Fibroblast of lung (primary cell): ENCODE results near the gene NEB. TPM values are rescaled to one million over a fixed set of nuclear protein-coding genes. Genes with fewer than 3 reads are reported as not detected.

Source experiments
- DNase-seq, 2 donors: peaks; one replicate each; pipeline versions ENCODE4 v3.0.0 to v3.0.0-alpha.2; 2010; ENCODE audit warnings: low read depth in 2 of 2
- H2AFZ ChIP-seq: 2 replicates; pipeline ENCODE4 v1.5.1; 2012; ENCODE audit warnings: low read length, control low read depth, inconsistent platforms
- H3K27ac ChIP-seq: 2 replicates; pipeline ENCODE4 v1.5.1; 2011; ENCODE audit warnings: low read length, control low read depth; ENCODE audit not compliant: insufficient read depth
- H3K27me3 ChIP-seq: 2 replicates; pipeline ENCODE4 v1.5.1; 2011; ENCODE audit warnings: mild to moderate bottlenecking, low read length; ENCODE audit not compliant: control insufficient read depth, insufficient read depth
- H3K36me3 ChIP-seq: 2 replicates; pipeline ENCODE4 v1.5.1; 2011; ENCODE audit warnings: low read length; ENCODE audit not compliant: control insufficient read depth, insufficient read depth
- H3K4me1 ChIP-seq: 2 replicates; pipeline ENCODE4 v1.5.1; 2011; ENCODE audit warnings: low read length; ENCODE audit not compliant: control insufficient read depth, insufficient read depth; ENCODE audit errors: extremely low read depth
- H3K4me2 ChIP-seq: 2 replicates; pipeline ENCODE4 v1.5.1; 2011; ENCODE audit warnings: low read length, control low read depth; ENCODE audit not compliant: insufficient read depth; ENCODE audit errors: extremely low read depth
- H3K4me3 ChIP-seq, 4 experiments: fragments of 200-600 bp in 1 of 4; sonication (generic) in 1 of 4; replicated peaks in 1 of 4; 2 replicates each; pipeline ENCODE4 v1.5.1; 2011 to 2016; ENCODE audit warnings: low read length in 4 of 4, low read depth in 3 of 4, mild to moderate bottlenecking in 3 of 4, control low read depth in 2 of 4, inconsistent platforms in 1 of 4, mixed read lengths in 1 of 4; ENCODE audit not compliant: insufficient read depth in 1 of 4; ENCODE audit errors: control extremely low read depth in 1 of 4
- H3K79me2 ChIP-seq: 2 replicates; pipeline ENCODE4 v1.5.1; 2012; ENCODE audit warnings: mild to moderate bottlenecking, low read length, inconsistent platforms; ENCODE audit not compliant: control insufficient read depth, insufficient read depth
- H3K9ac ChIP-seq: 2 replicates; pipeline ENCODE4 v1.5.1; 2011; ENCODE audit warnings: mild to moderate bottlenecking, low read length, control low read depth; ENCODE audit not compliant: insufficient read depth
- H3K9me3 ChIP-seq: 2 replicates; pipeline ENCODE4 v1.5.1; 2012; ENCODE audit warnings: low read depth, low read length; ENCODE audit not compliant: control insufficient read depth, insufficient read depth
- H4K20me1 ChIP-seq: 2 replicates; pipeline ENCODE4 v1.5.1; 2011; ENCODE audit warnings: low read length; ENCODE audit not compliant: control insufficient read depth, insufficient read depth; ENCODE audit errors: extremely low read depth
- EZH2 ChIP-seq: IDR thresholded peaks from 2 replicates; pipeline ENCODE4 v1.5.1; 2012; ENCODE audit warnings: low read length, control low read depth, mild to moderate bottlenecking; ENCODE audit errors: missing control alignments
- polyA plus RNA-seq, 2 donors: library from polyadenylated mRNA; depleted of rRNA in 1 of 2; stranded (reverse) in 1 of 2; unstranded in 1 of 2; fragments of >200 nt; gene quantifications; 2 replicates each; pipeline ENCODE4 v1.2.1, GENCODE V29; 2011 to 2012; ENCODE audit warnings: missing spikeins in 1 of 2
- total RNA-seq: library from RNA; depleted of rRNA; stranded (reverse); fragments of >200 nt; gene quantifications from 2 replicates; pipeline ENCODE4 v1.2.1, GENCODE V29; 2014
- TF ChIP-seq, protein P1 (sequence below), 2 donors: IDR thresholded peaks in 1 of 2; conservative IDR thresholded peaks in 1 of 2; 1 replicate in 1 of 2; 2 replicates in 1 of 2; pipeline ENCODE4 v1.5.1; 2011 to 2012; ENCODE audit warnings: low read length in 2 of 2, control low read depth in 1 of 2, inconsistent platforms in 1 of 2, low read depth in 1 of 2, mild to moderate bottlenecking in 1 of 2

The NEB gene
- total and polyA plus RNA-seq, 2 donors (not counting 1 experiment from before 2014, with no cell fraction given) = 0.17 to 0.26 TPM

DNA sequence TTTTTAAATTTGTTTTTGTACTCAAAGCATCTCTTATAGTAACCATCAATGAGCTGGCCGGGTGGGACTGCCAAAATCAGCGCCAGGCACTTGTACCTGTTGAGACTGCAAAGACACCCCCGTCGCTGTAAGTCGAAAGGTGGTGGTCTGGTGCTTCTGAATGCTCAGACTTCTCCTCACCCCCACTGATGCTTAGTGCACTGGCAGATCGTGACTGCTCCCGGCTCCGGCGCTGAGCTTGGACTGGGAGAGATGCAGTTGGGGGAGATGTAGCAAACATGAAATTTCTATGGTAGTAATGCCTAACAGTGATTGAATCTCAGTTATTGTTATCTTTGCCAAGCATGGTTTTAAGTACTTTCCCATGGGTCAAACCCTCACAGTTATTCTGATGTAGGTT, 244.0 kb downstream of the NEB start:
- Histone ChIP-seq H3K4me2 (no peak overlapping the region), H3K27me3 (no peaks in the 10 kb centered on the region), H3K4me1 (no peaks in the 10 kb centered on the region), H3K27ac (no peak overlapping the region), H3K36me3 (no peaks in the 10 kb centered on the region), H3K9ac (no peak overlapping the region), H3K4me3 (no peak overlapping the region), H2AFZ (no peak overlapping the region), H3K9me3 (no peaks in the 10 kb centered on the region), H4K20me1 (no peaks in the 10 kb centered on the region), H3K79me2 (no peaks in the 10 kb centered on the region)
- DNase-seq = no peak
- no peak for TF ChIP-seq EZH2
- TF ChIP-seq, protein P1, sequence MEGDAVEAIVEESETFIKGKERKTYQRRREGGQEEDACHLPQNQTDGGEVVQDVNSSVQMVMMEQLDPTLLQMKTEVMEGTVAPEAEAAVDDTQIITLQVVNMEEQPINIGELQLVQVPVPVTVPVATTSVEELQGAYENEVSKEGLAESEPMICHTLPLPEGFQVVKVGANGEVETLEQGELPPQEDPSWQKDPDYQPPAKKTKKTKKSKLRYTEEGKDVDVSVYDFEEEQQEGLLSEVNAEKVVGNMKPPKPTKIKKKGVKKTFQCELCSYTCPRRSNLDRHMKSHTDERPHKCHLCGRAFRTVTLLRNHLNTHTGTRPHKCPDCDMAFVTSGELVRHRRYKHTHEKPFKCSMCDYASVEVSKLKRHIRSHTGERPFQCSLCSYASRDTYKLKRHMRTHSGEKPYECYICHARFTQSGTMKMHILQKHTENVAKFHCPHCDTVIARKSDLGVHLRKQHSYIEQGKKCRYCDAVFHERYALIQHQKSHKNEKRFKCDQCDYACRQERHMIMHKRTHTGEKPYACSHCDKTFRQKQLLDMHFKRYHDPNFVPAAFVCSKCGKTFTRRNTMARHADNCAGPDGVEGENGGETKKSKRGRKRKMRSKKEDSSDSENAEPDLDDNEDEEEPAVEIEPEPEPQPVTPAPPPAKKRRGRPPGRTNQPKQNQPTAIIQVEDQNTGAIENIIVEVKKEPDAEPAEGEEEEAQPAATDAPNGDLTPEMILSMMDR (conservative IDR thresholded peaks at IDR 0.05 in 1 of 2, IDR thresholded peaks at IDR 0.05 in 1 of 2; ENCODE audit: low read depth in 1 of 2, low read length in 2 of 2) = no peak

DNA sequence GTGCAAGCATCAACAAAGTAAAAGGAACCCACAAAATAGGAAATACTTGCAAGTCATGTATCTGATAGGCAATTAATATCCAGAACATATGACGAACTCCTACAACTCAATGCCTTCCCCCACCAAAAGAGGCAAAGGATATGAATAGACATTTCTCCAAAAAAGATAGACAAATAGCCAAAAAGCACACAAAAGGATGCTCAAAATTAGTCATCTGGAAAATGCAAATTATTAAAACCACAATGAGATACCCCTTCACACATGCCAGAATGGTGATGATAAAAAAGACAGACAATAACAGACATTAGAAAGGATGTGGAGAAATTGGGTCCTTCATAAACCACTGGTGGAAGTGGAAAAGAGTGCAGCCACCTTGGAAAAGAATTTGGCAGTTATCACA, 248.2 kb downstream of the NEB start:
- no peak for DNase-seq
- Histone ChIP-seq H3K9ac (no peak overlapping the region), H3K9me3 (no peaks in the 10 kb centered on the region), H4K20me1 (no peaks in the 10 kb centered on the region), H3K4me3 (no peak overlapping the region), H3K4me1 (no peaks in the 10 kb centered on the region), H3K4me2 (no peak overlapping the region), H3K27ac (no peak overlapping the region), H3K79me2 (no peaks in the 10 kb centered on the region), H2AFZ (no peak overlapping the region), H3K36me3 (peaks cover 2% of the 10 kb centered on the region), H3K27me3 (no peaks in the 10 kb centered on the region)
- TF ChIP-seq, protein P1 (conservative IDR thresholded peaks at IDR 0.05 in 1 of 2, IDR thresholded peaks at IDR 0.05 in 1 of 2; ENCODE audit: low read depth in 1 of 2, low read length in 2 of 2) = no peak
- no peak for TF ChIP-seq EZH2

DNA sequence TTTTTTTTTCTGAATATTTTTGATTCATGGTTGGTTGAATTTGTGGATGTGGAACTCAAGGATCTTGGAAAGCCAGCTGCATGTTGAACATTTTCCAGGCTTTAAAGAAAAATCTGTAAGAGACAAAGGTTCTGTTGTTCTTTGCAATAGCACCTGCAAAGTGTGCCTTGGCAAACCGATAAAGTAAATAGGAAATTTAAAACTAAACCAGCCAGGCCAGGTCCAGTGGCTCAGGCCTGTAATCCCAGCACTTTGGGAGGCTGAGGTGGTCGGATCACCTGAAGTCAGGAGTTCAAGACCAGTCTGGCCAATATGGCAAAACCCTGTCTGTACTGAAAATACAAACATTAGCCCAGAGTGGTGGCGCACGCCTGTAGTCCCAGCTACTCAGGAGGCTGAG, 250.2 kb downstream of the NEB start:
- TF ChIP-seq, protein P1 (conservative IDR thresholded peaks at IDR 0.05 in 1 of 2, IDR thresholded peaks at IDR 0.05 in 1 of 2; ENCODE audit: low read depth in 1 of 2, low read length in 2 of 2) = no peak
- no peak for TF ChIP-seq EZH2
- Histone ChIP-seq H3K27ac (no peak overlapping the region), H3K4me2 (no peak overlapping the region), H3K9me3 (no peaks in the 10 kb centered on the region), H3K79me2 (no peaks in the 10 kb centered on the region), H3K4me1 (no peaks in the 10 kb centered on the region), H4K20me1 (no peaks in the 10 kb centered on the region), H2AFZ (no peak overlapping the region), H3K36me3 (peaks cover 2% of the 10 kb centered on the region), H3K27me3 (no peaks in the 10 kb centered on the region), H3K9ac (no peak overlapping the region), H3K4me3 (no peak overlapping the region)
- no peak for DNase-seq
